Left ventricle myocardium superior (tissue), 1 donor: ENCODE measurements around the gene EEFSEC. TPM values are rescaled to one million over a fixed set of nuclear protein-coding genes. Genes with fewer than 3 reads are reported as not detected.
A peak's percentile ranks its signal among the peaks of the same experiment; 100 is the strongest.

Experiments
- ATAC-seq: fragments of 200-7000 bp; cut with Tn5 transposase; one replicate; pipeline ENCODE4 v1.9.1; 2020; ENCODE audit warnings: mild to moderate bottlenecking, moderate library complexity
- DNase-seq: peaks from one replicate; pipeline ENCODE4 v3.0.0-alpha.2; 2020
- intact Hi-C: fragments of 100-400 bp; cut with micrococcal nuclease; formaldehyde crosslinking; loops from one replicate; pipeline ENCODE4 v1.11.0; 2022
- total RNA-seq: library from RNA; stranded (reverse); fragmentation: NEBNext Ultra II Directional; extraction: Animal tissue kit (Norgen Biotek cat#: 25700); gene quantifications from one replicate; pipeline ENCODE4 v1.2.1, GENCODE V29; 2021
- donor health status: DM: no; HTN: yes; CAD: no; lungs with severe emphysema.

EEFSEC gene
- total RNA-seq, 1 donor from 2014 or later, result 17.1 TPM

DNA sequence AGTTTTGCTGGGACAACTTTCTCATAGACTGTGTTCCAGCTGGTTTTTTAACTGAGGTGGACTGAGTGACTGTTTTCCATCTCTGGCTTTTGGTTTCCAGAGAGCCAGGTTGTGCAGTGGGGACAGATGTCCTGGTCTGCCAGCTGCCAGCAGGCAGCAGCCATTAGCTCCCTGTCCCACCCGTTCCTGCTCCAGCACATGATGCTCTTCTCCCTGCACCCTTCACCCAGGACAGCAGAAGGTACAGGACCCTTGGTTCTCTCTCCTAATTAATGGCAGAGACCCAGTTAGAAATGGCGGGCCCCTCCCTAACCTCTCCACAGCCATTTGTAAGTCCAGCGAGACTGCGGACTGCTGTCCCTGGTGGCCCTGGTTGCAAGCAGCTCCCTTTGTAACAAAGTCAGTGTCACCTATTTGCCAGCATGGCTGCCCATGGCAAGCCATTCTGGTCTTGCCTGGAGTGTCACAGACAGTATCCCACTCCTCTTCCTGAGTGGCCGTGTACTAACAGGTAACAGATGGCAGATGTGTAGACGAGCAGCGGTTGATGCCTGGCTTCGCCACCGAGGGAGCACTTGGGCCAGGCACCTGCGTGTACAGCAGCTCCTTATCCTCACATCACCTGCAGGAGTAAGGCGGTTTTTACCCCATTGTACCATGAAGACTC, 165.1 kb downstream of the EEFSEC start:
- intact Hi-C loops, result no loop called here

DNA sequence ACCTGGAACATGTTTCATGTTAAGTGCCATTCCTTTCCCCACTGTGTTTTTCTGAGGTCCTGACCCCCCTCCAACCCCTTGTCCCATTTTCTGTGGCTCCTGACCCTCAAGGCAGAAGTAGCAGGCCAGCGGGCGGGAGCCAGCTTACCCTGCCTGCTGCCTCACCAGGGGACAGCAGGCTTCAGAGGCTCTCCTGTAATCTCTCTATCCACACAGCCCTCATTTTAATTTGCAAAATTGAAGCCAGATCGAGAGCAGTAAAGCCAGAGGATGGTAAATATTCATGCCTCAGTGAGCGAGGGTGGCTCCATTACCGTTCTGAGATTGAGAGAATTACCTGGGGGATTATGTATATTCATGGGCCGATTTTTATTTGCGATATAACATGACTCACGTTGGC, 165.8 kb downstream of the EEFSEC start:
- intact Hi-C loops, result no loop called here
- ATAC-seq (no peak), DNase-seq (no peak)

More for the DNA sequence above, 165.1 kb downstream of the EEFSEC start:
- ATAC-seq (no peak), DNase-seq (no peak)

DNA sequence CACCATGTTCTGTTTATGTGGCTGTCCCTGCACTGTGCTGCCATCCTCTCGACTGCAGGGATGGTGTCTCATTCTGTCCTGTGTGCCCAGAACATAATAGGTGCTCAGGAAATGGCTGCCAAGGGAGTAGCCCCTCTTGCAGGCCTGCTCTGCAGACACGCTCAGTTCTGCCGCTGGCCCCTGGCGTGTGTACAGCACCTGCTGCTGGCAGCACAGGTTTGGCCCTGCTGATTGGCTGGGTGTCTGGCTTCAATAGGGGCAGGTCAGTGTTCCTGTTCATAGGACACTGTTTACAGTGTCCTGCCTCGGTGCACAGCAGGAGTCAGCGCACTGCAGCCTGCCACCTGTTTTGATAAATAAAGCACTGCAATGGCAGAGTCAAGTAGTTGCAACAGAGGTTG, 166.5 kb downstream of the EEFSEC start:
- intact Hi-C loops, result no loop called here
- ATAC-seq (no peak), DNase-seq (no peak)

DNA sequence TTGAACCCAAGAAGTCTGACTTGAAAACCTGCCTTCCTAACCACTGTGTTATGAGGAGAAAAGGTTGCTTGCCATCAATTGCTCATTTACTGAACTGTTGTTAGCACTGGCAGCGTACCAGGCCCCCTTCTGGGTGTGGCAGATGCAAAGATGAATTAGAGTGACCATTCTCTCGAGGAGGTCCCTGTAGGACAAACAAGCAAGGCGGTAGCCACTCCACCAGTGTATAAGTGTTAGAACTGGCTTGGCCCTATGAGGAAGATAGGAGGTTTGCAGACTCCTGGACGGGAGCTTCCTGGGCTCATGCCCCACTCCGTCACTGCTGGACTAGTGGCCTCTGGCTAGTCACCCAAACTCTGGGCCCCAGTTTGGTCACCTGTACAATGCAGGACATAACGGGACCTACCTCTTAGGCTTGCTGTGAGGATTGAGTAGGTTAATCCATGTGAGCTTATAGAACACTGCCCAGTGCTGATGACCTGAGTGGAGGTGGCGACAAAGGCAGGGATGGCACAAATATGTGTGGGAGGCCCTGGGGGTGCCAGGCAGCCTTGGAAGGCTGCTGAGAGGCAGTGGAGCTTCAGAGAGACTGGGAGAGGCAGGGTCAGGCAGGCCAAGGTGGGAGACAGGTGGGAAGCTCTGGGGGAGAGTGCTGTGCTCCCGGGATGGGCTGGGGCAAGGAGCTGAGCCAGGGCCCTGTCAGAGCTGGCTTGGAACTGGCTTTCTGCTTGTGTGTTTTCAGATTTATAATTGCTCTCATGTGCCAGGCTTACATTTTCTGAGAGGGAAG, 167.5 kb downstream of the EEFSEC start:
- DNase-seq, result no peak
- intact Hi-C loops, result no loop called here
- ATAC-seq, result no peak

DNA sequence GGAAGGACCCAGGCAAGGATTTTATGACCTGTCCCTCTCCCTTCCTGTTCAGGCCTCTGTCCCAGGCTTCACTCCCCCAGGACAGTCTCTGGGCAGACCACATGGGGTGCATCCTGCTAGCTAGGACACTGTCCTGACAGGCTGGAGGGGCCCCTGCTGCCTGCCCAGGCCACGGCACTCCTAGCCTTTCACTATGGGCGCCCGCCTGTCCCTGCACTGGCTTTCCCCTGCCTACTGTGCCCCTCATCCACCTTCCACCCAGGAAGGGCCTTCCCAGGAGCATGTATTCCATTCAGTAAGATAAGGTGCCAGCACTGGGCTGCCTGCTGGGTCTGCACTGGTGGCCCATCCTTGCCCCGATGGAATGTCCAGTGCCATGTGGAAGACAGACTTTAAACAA, 168.1 kb downstream of the EEFSEC start:
- intact Hi-C loops, result no loop called here
- ATAC-seq, result no peak
- no peak for DNase-seq

DNA sequence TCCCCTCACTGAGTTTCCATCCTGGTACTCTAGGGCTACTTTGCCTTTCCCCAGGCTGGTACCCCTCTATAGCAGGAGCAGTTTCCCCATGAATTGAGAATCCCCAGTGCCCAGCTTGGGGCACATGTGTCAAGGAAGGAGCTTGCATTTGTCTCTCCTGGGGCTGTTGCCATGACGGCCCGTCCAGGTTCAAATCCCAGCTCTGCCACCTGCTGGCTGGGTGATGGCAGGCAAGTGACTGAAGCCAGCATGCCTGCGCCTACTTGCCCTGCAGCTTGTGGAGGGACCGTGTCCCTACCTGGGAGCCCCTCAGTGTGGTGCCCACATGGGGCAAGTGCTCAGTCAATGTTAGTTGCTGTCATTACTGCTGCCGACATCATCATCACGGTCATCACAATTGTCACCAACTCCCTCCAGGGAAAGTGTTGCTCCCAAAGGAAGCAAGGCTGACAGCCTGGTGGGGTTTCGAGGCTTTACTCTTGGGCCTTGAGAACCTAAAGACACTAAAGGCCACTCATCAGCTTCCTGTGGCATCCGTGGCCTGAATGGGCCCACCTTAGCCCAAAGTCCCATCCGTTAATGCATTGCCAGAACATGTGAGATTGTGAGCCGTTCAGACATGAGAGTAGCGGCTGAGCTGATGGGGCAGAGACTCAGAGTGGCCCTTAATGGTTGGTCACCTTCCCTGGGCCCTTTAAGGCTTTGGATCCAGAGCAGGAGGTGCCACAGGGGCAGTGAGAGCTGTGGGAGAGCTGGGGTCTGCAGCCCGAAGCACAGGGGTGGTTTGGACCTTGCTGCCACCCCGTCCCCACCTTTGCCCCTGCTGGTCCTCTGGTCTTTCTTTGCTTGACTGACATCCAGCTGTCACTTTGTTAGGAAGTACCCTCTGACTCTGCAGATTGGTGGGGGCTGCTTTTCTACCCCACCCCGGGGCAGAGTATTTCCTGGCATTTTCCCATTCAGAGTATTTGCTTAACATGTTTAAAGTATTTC, 169.0 kb downstream of the EEFSEC start:
- intact Hi-C loops, result no loop called here
- ATAC-seq, result peak; percentile 59
- DNase-seq, result peak; percentile 79

DNA sequence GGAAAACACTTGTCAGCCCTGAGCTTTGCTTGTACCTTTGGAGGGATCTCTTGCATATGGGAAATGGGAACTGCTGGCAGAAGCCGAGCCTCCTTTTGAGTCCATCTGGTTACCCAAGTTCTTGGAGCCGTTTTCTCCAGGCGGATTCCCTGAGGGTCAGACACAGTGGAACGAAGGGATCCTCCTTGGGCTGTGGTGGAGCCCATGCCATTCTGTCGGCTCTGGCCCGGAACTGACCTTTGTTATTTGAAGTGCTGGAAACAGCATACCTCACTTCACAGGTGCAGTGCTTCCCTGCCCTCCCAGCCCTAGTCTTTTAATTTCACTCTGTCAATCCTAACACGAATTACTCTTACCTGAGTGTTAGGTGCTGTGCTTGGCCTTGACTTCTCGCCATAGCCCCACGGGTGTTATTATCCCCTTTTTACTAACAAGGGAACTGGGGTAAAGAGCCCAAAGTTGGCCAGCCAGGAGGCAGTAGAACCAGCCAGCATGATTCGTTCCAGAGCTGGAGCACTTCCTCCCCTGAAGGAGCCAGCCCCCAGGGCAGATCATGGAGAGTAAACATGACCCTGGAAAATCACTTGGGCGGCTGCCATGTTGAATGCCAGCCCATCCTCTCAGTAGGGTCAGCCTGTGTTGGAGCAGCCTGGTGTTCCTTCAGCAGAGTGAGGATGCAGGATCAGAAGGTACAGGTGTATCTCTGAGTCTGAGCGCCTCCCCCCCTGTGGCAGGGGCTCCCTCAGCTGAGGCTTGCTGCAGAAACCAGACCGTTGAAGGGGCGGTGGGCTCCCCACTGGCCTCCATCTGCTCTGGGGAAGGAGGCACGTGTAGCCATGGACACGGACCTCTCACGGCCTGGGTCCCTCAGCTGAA, 170.2 kb downstream of the EEFSEC start:
- intact Hi-C loops, result no loop called here
- peak; percentile 80 for ATAC-seq
- DNase-seq, result peak; percentile 62

DNA sequence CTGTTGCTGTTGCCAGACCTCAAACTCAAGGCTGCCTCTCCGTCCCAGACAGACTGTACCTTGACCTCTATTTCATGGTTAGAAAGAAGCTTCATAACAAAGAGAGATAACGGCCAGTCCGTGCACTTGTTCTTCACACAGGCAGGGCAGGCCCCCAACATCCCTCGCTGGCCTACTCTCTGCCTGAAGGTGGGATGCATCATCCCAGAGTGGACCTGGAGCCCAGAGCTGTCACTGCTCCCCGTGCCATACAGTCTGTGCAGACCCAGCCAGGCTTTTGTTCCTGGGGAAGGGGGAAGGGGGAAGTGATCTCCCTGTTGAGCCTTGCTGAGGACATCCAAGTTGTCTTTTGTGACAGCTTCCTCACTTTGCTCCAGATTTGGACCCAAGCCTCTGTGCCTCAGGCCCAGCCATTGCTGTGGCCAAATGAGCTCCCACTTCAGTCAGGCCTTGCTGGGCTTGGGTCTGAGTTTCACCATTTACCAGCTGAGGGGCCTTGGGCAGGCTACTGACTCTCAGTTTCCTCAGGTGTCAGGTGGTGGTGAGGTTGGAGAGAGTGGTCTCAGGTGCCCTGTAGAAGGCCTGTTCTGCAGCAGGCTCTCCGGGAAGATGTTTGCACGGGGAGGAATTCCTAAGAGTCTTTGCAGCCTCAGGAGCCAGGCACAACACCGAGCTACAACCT, 171.8 kb downstream of the EEFSEC start:
- ATAC-seq (no peak), DNase-seq (no peak)
- intact Hi-C loops, result no loop called here

DNA sequence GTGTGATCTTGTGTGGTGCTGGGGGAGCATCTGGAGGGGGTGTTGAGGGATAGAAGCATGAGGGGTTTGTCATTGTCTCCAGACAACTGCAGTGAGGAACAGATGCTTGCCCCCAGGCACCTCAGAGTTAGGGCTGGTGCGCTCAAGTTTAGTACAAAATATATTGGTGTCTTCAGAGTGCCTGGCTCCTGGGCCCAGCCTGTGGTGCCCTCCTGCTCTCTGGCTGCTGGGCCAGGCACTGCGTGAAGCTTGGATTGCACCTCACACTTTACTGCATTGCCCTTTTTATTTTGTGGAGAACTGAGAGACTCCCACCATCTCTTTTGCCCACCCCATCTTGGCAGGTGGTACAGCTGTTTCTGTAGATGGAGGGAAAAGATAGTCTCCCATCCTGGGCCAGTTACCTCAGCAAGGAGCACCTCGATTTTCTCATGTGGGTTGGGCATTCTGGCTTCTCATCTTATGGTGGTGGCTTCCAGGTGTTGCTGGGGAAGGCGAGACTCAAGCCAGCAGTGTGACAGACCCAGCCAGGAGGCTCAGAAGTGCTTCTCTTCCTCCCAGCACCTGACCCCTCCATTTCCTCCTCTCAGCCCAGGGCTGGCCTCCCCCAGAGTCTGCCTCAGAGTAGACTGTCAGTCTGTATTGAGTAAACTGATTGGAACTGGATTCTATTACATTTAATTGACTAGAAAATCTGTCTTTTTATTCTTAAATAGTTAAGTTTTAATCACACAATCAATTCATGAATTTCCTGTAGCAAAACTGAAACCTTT, 173.0 kb downstream of the EEFSEC start:
- no peak for ATAC-seq
- DNase-seq, result no peak
- intact Hi-C loops, result no loop called here

DNA sequence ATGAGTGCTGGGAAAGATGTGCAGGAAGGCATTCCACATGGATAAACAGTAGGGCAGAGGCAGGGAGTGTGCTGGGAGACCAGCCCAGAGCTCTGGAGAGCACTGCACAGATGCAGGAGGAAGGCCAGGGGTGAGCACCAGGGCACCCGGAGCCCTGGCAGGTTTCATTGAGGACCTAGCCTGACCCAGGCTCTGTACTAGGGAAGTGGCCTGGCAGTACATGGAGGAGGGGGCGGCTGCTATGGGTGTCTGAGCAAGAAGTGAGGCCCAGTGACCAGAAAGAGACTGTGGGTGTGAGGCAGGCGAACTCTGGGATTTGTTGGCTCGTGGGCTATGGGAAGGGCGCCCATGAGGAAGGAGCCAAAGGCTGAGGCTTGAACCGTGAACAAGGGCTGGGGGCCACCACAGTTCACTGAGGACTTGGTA, 174.3 kb downstream of the EEFSEC start:
- ATAC-seq, result no peak
- intact Hi-C loops, result no loop called here
- no peak for DNase-seq

DNA sequence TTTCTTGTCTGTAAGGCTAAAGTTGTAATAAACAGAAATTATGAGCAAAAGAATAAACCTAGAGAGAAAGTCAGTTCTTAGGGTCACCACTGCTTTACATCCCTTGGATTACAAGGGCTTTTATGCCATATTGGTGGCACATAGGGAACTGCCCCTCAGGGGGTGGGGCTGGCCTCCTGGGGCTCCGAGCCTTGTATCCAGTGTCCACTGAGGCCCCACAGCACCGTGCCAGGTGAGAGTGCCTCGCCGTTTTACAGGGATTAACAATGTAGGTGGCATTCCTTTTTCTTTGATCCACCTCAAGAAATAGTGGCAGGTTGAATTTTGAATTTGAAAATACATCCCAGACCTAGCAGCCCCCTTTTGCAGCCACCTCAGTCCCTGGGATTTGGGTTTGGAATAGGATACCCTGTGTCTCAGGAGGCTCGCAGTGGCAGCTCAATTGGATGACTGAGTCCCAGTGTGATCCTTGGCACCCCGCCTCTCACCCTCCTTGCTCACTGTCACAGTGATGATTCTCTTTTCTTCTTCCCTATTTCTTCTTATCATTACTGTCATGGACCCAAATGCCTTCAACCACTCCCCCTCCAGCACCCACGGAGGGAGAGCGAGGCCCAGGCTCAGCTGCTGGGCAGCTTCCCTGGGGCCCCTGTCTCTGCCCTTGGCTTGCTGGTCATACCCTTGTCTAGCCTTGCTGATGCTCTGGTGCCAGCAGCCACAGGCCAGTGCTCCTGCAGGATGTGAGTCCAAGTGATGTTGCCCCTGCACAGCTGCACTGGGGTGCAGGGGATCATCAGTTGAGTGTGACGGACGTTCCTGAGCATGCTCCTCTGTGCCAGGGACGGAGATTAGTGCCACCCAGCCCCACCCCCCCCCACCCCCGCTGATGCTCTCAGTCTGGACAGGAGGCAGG, 175.5 kb downstream of the EEFSEC start:
- intact Hi-C loops, result no loop called here
- ATAC-seq (no peak), DNase-seq (no peak)

DNA sequence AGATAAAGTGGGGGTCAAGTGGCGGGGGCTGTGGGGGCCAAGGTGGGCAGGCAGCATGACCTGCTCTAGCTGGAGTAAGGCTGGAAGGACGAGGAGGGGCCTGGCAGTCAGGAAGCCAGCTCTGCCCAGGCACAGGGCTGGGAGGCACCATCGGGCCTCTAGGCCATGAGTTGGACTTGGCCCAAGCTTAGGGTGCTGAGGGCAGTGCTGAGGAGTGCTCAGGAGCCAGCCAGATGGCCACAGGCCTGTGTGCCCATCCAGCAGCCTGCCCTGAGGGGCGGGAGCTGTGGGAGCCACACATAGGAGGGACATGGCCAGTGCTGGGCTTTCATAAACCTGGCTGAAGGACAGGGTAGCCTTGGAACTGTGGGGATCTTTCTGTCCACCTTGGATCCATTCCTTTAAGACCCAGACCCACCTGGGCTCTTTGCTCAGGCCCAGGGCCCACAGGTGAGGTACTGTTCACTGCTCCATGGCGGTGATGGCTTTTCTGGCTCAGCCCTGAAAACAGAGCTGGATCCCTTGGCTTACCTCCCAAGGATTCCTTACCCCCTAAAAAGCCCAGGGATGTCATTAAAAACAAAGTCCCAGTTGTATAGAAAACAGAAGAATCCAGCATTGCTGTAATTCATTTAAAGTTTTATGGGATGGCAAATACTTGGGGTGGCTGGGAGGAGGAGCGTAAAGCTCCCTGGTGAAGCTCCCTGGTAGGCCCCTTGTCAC, 176.4 kb downstream of the EEFSEC start:
- DNase-seq (no peak), ATAC-seq (no peak)
- intact Hi-C loops, result no loop called here

DNA sequence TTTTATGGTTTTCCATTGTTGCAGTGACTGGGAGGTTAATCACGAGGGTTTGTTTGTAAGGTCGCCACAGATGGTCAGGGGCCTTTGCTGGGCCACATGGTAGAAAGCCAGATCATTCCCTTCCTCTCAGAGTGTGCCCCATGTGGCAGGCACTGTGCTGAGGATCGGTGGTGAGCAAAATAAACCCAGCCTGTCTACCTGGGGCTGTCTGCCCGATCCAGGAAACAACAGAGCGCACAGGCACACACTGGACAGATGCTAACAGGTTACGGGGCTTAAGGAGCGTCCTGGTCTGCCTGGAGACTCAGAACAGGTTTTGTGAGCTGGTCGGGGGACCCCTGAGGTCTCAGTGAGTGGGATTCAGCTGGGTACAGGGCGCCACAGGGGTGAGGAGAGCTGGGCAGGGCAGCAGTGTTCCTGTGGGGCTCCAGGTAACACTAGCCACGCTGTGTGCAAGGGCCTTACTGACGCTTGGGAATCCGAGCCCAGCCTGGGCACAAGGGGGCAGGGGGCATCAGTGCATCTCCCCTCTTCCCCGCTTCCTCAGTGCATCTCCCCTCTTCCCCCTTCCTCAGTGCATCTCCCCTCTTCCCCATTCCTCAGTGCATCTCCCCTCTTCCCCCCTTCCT, 177.0 kb downstream of the EEFSEC start:
- intact Hi-C loops, result no loop called here
- ATAC-seq (no peak), DNase-seq (no peak)

DNA sequence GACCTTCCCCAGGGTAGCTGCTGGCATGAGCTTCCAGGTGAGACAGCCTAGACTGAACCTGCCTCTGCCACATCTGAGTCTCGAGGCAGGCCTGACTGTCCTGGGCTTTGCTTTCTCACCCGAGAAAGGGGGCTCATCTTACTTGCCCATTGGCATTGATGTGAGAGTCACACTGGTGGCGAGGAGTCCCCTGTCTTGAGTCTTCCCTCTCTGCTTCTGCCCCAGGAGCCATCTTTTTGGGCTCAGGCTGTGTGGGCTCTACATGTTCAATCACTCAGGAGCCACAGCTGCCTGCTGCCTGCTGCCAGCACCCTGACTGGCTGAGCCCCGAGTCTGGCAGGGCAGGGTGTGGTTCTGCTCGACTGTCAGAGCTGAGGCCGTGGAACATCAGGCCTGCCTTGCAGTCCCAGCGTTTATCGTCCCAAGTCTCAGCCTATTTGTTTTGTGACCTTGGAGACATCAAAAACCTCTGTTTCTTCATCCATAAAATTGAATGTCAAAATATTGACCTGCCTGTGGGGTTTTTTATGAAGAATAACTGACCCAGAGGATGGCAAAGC, 180.9 kb downstream of the EEFSEC start:
- ATAC-seq, result no peak
- intact Hi-C loops, result no loop called here

DNA sequence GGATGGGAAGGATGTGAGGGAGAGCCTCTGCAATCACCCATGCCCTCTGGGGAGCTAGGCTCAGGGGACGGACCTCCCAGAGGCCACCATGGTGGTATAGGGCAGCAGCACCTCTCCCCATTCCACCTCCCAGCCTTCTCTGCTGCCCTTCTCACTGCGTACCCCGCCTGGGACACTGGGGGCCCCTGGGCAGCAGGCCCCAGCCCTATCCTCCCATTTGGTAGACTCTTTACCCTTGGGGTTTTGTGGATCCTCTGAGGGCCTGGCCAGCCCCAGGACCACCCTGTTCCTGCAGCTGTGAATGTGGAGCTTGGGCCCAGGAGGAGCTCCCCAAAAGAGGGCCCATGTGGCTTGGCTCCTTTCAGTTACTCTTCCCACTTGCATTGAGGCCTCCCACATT, 181.5 kb downstream of the EEFSEC start:
- intact Hi-C loops, result no loop called here
- DNase-seq (no peak), ATAC-seq (no peak)

More for the DNA sequence above, 180.9 kb downstream of the EEFSEC start:
- DNase-seq, result no peak
